GM13977 (cell line): ENCODE data around the gene EMC10.
A peak's percentile ranks its signal among the peaks of the same experiment; 100 is the strongest.

Experiments used
- DNase-seq: peaks from one replicate; pipeline ENCODE4 v3.0.0; 2012; ENCODE audit warnings: low spot score
- in situ Hi-C: fragments of 300-500 bp; cut with MboI; formaldehyde crosslinking; loops from one replicate; pipeline ENCODE4 v1.12.0; 2022; ENCODE audit warnings: low sequenced_read_pairs, low pct_unique_long_range_greater_than_20kb, mixed read lengths, inconsistent platforms; ENCODE audit not compliant: unreplicated experiment
- TF ChIP-seq, protein P1 (sequence below): IDR thresholded peaks from 2 replicates; pipeline ENCODE4 v1.5.1; 2012; ENCODE audit warnings: mild to moderate bottlenecking, control low read depth; ENCODE audit not compliant: insufficient read depth; ENCODE audit errors: extremely low read depth, missing control alignments

The EMC10 gene

DNA sequence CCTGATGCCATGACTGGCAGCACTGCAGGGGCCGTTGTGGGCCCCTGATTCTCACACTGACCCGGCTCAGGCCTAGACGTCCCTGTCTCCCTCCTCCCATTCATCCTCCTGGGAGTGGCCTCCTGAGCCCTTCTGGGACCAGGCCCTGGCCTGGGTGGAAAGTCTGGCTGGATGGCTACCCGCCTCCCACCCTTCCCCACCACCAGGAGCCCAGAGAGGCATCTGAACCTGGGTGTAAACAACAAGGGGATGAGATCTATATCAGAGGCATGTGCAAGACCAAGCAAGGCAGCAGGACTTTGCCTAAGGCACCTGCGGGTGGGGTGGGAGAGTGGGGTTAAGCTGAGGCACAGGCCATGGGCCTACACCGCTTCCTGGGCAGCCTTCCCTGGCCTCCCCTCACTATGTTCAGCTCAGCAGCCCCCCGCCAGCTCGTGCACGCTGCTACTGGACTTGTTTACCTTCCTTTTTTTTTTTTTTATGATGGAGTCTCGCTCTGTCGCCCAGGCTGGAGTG, 59.4 kb downstream of the EMC10 start:
- in situ Hi-C loops, result loop anchor here (25.0 kb wide), 1 partner anchor 252 kb away; the partner anchor contains the start of gene ACP4
- TF ChIP-seq, protein P1, sequence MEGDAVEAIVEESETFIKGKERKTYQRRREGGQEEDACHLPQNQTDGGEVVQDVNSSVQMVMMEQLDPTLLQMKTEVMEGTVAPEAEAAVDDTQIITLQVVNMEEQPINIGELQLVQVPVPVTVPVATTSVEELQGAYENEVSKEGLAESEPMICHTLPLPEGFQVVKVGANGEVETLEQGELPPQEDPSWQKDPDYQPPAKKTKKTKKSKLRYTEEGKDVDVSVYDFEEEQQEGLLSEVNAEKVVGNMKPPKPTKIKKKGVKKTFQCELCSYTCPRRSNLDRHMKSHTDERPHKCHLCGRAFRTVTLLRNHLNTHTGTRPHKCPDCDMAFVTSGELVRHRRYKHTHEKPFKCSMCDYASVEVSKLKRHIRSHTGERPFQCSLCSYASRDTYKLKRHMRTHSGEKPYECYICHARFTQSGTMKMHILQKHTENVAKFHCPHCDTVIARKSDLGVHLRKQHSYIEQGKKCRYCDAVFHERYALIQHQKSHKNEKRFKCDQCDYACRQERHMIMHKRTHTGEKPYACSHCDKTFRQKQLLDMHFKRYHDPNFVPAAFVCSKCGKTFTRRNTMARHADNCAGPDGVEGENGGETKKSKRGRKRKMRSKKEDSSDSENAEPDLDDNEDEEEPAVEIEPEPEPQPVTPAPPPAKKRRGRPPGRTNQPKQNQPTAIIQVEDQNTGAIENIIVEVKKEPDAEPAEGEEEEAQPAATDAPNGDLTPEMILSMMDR, result no peak
- no peak for DNase-seq

DNA sequence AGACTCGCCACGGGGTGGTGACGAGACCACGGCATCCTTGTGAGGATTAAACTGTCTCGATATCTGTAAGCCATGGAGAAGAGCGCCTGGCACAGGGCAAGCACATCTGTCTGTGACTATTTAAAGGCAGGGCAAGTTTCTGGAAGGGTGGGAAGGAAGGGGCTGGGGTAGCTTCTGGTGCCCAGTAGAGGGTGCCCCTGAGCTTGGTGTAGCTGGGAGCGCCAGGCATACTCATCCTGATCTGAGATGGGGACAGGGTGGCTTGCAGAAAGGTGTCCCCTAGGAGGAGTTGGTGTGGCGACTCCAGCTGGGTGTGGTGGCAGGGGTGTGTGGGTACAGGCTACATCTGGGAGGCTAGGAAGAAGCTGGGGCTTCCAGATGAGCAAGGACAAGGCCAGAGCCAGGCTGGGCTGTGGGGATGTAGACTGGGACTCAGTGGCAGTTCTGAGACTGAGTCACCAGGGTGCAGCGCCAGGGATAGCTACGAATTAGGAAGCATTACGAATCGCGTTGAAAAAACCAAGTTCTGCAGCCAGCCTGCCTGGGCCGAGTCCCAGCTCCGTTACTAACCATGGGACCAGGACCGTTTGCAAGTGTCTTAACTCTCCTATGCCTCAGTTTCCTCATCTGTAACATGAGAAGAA, 60.5 kb downstream of the EMC10 start:
- DNase-seq, result no peak
- in situ Hi-C loops, result loop anchor here (25.0 kb wide), 1 partner anchor 251 kb away; the partner anchor contains the start of gene ACP4

DNA sequence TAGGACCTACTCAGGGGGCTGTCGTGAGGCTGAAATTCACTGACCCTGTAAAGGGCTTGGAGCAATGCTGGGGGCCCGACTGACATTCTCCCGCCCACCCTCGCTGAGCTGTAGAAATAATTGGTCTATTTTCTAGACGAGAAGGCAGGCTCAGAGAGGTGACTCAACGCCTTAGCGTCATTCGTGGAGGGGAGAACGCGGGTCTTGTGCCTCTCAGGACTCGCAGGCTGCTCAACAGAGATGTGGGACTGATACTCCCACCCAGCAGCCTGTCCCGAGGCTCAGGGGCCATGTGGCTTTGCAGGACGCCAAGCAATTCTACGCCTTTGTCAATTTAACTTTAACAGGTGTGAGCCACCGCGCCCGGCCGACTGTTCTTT, 61.0 kb downstream of the EMC10 start:
- in situ Hi-C loops, result loop anchor here (25.0 kb wide), 1 partner anchor 250 kb away; the partner anchor contains the start of gene ACP4
- DNase-seq, result no peak
- TF ChIP-seq, protein P1, result no peak

More for the DNA sequence above, 60.5 kb downstream of the EMC10 start:
- TF ChIP-seq, protein P1, result no peak

DNA sequence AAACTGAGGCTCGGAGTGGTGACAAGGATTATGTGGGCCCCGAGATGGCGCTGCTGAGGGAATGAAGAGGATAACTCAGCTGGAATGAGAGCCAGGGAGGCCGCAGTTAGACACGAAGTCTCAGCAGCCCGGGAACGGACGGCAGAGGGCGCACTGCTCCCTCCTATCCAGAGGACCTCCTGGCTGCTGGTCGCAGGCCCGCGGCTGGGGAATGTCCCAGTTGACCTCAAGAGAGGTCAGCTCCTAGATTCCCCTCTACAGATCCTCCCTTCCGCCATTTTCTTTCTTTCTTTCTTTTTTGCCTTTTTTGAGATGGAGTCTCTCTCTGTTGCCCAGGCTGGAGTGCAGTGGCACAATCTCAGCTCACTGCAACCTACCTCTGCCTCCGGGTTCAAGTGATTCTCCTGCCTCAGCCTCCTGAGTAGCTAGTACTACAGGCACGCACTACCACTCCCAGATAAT, 61.5 kb downstream of the EMC10 start:
- peak; percentile 86 for DNase-seq
- in situ Hi-C loops, result loop anchor here (25.0 kb wide), 1 partner anchor 250 kb away; the partner anchor contains the start of gene ACP4
- TF ChIP-seq, protein P1, result peak; percentile 86
